Suprapubic skin (tissue), 4 donors: Measurements from ENCODE around the gene KCNMB1.

ENCODE experiments used
- EP300 ChIP-seq: sonication (generic); formaldehyde crosslinking; IDR thresholded peaks from one replicate; pipeline ENCODE4 v1.6.1; 2017; ENCODE audit warnings: antibody characterized with exemption
- POLR2A ChIP-seq, 2 donors: fragments of 450-650 bp; IDR thresholded peaks; one replicate each; pipeline ENCODE4 v1.6.1; 2017; ENCODE audit warnings: antibody characterized with exemption in 2 of 2, mild to moderate bottlenecking in 2 of 2, moderate library complexity in 2 of 2
- POLR2AphosphoS5 ChIP-seq, 3 donors: sonication (generic); formaldehyde crosslinking; IDR thresholded peaks; one replicate each; pipeline ENCODE4 v1.6.1; 2017; ENCODE audit warnings: antibody characterized with exemption in 3 of 3
- TF ChIP-seq, protein P1 (sequence below), 2 donors: fragments of 200-600 bp in 1 of 2; fragments of 450-650 bp in 1 of 2; sonication (generic) in 1 of 2; IDR thresholded peaks; one replicate each; pipeline ENCODE4 v1.5.1; 2016 to 2019; ENCODE audit warnings: antibody characterized with exemption in 2 of 2, mild to moderate bottlenecking in 1 of 2, moderate library complexity in 1 of 2

- TF ChIP-seq, protein P1, sequence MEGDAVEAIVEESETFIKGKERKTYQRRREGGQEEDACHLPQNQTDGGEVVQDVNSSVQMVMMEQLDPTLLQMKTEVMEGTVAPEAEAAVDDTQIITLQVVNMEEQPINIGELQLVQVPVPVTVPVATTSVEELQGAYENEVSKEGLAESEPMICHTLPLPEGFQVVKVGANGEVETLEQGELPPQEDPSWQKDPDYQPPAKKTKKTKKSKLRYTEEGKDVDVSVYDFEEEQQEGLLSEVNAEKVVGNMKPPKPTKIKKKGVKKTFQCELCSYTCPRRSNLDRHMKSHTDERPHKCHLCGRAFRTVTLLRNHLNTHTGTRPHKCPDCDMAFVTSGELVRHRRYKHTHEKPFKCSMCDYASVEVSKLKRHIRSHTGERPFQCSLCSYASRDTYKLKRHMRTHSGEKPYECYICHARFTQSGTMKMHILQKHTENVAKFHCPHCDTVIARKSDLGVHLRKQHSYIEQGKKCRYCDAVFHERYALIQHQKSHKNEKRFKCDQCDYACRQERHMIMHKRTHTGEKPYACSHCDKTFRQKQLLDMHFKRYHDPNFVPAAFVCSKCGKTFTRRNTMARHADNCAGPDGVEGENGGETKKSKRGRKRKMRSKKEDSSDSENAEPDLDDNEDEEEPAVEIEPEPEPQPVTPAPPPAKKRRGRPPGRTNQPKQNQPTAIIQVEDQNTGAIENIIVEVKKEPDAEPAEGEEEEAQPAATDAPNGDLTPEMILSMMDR (IDR thresholded peaks at IDR 0.05), result no peak
- TF ChIP-seq POLR2AphosphoS5 (IDR thresholded peaks at IDR 0.05) (no peak), POLR2A (IDR thresholded peaks at IDR 0.05) (no peak), EP300 (no peak)
These were observed 47.6 kb downstream of the KCNMB1 start for GRCh38 chr5:170341545-170341944.
